ENCODE results near the gene UBR7. TPM values are rescaled to one million over a fixed set of nuclear protein-coding genes. Genes with fewer than 3 reads are reported as not detected.
"Not testable (repeated sequence)": the region's sequence is repeated elsewhere in the genome, so short reads cannot be mapped to it uniquely, and the experiment has no call there.

Gene UBR7
- polyA plus RNA-seq (2013, experiment 1 of 2): 23.3 TPM
- 24.0 TPM for polyA plus RNA-seq (2013, experiment 2 of 2)

GRCh38 chr14:93206793-93207467 lies at the start of gene UBR7, which contains the start of gene GON7:
TSS of gene UBR7 (plus strand) at chr14:93207256. CDS start at chr14:93207292, 36 bp downstream.
TSS of gene GON7 (minus strand) at chr14:93207065. CDS start at chr14:93207037, 28 bp downstream.
- no peak within 1 kb of the TSS for H2BK5ac ChIP-seq (ENCODE audit: low read length)
- no peak within 1 kb of the TSS for H3K4ac ChIP-seq (ENCODE audit: low read depth, low read length)
- H3K79me2 ChIP-seq (ENCODE audit: control insufficient read depth, insufficient read depth, low read length): peaks cover 5% of the 10 kb centered on the region
- H3K23ac ChIP-seq (ENCODE audit: low read length): peak within 1 kb of the TSS; percentile 9
- no peak within 1 kb of the TSS for H2BK120ac ChIP-seq (ENCODE audit: low read depth, low read length)
- H3K27me3 ChIP-seq (ENCODE audit: insufficient read depth, low read length, poor library complexity): no peaks in the 10 kb centered on the region
- peak within 1 kb of the TSS; percentile 90 for H3K9ac ChIP-seq (ENCODE audit: low read length)
- no CpG with 5 or more reads among the region's 65 CpGs for WGBS (ENCODE audit: extremely low coverage, insufficient coverage, low lambda C conversion rate)
- peak within 1 kb of the TSS; percentile 91 for H3K4me3 ChIP-seq (ENCODE audit: low read length)
- H2BK15ac ChIP-seq (replicated peaks; ENCODE audit: low read depth): no peak within 1 kb of the TSS
- no peaks in the 10 kb centered on the region for H3K4me1 ChIP-seq (ENCODE audit: control insufficient read depth, low read depth, low read length)
- peak; percentile 99 for DNase-seq
- peak within 1 kb of the TSS; percentile 68 for H3K27ac ChIP-seq (ENCODE audit: low read depth, low read length)
- no peaks in the 10 kb centered on the region for H3K36me3 ChIP-seq (ENCODE audit: control insufficient read depth, insufficient read depth, low read length)
- no peak within 1 kb of the TSS for H2AK5ac ChIP-seq (ENCODE audit: low read length)
- H4K8ac ChIP-seq (ENCODE audit: low read depth, low read length): no peak within 1 kb of the TSS
- H3K18ac ChIP-seq (ENCODE audit: low read length): peak within 1 kb of the TSS; percentile 56
- peak within 1 kb of the TSS; percentile 97 for H3K56ac ChIP-seq (ENCODE audit: low read length)
- no peak within 1 kb of the TSS for H4K5ac ChIP-seq (ENCODE audit: low read length)
- H3K79me1 ChIP-seq (ENCODE audit: low read length): peaks cover 6% of the 10 kb centered on the region
- peak within 1 kb of the TSS; percentile 60 for H3K4me2 ChIP-seq (ENCODE audit: low read length)

- H4K8ac ChIP-seq (ENCODE audit: low read depth, low read length); DNase-seq; H3K4me2 ChIP-seq (ENCODE audit: low read length); H3K79me1 ChIP-seq (ENCODE audit: low read length); H3K56ac ChIP-seq (ENCODE audit: low read length); H3K23ac ChIP-seq (ENCODE audit: low read length); H2BK120ac ChIP-seq (ENCODE audit: low read depth, low read length); H3K27ac ChIP-seq (ENCODE audit: low read depth, low read length); H3K27me3 ChIP-seq (ENCODE audit: insufficient read depth, low read length, poor library complexity); H3K9ac ChIP-seq (ENCODE audit: low read length); H3K79me2 ChIP-seq (ENCODE audit: control insufficient read depth, insufficient read depth, low read length); H4K5ac ChIP-seq (ENCODE audit: low read length); H2BK5ac ChIP-seq (ENCODE audit: low read length); H3K4me1 ChIP-seq (ENCODE audit: control insufficient read depth, low read depth, low read length); H3K4me3 ChIP-seq (ENCODE audit: low read length); H2BK15ac ChIP-seq (replicated peaks; ENCODE audit: low read depth); H3K18ac ChIP-seq (ENCODE audit: low read length); H3K4ac ChIP-seq (ENCODE audit: low read depth, low read length); H2AK5ac ChIP-seq (ENCODE audit: low read length); H3K36me3 ChIP-seq (ENCODE audit: control insufficient read depth, insufficient read depth, low read length): not testable (repeated sequence)
- WGBS (ENCODE audit: extremely low coverage, insufficient coverage, low lambda C conversion rate): no CpG with 5 or more reads among the region's 7 CpGs
Measured at GRCh38 chr14:93158349-93158748, 48.7 kb upstream of the UBR7 start.

GRCh38 chr14:93159625-93160352 lies 47.3 kb upstream of the UBR7 start:
- H3K4me3 ChIP-seq (ENCODE audit: low read length); DNase-seq; H3K4me1 ChIP-seq (ENCODE audit: control insufficient read depth, low read depth, low read length); H3K79me1 ChIP-seq (ENCODE audit: low read length); H3K23ac ChIP-seq (ENCODE audit: low read length); H2BK5ac ChIP-seq (ENCODE audit: low read length); H2AK5ac ChIP-seq (ENCODE audit: low read length); H3K18ac ChIP-seq (ENCODE audit: low read length); H3K4ac ChIP-seq (ENCODE audit: low read depth, low read length); H3K9ac ChIP-seq (ENCODE audit: low read length); H3K56ac ChIP-seq (ENCODE audit: low read length); H3K27ac ChIP-seq (ENCODE audit: low read depth, low read length); H4K8ac ChIP-seq (ENCODE audit: low read depth, low read length); H4K5ac ChIP-seq (ENCODE audit: low read length); H3K79me2 ChIP-seq (ENCODE audit: control insufficient read depth, insufficient read depth, low read length); H2BK15ac ChIP-seq (replicated peaks; ENCODE audit: low read depth); H2BK120ac ChIP-seq (ENCODE audit: low read depth, low read length); H3K27me3 ChIP-seq (ENCODE audit: insufficient read depth, low read length, poor library complexity); H3K4me2 ChIP-seq (ENCODE audit: low read length); H3K36me3 ChIP-seq (ENCODE audit: control insufficient read depth, insufficient read depth, low read length): not testable (repeated sequence)
- no CpG with 5 or more reads among the region's 5 CpGs for WGBS (ENCODE audit: extremely low coverage, insufficient coverage, low lambda C conversion rate)

GRCh38 chr14:93160353-93160801 lies 46.7 kb upstream of the UBR7 start:
- H3K79me1 ChIP-seq (ENCODE audit: low read length): no peaks in the 10 kb centered on the region
- no peak overlapping the region for H2AK5ac ChIP-seq (ENCODE audit: low read length)
- H3K27ac ChIP-seq (ENCODE audit: low read depth, low read length): no peak overlapping the region
- H3K4me1 ChIP-seq (ENCODE audit: control insufficient read depth, low read depth, low read length): no peaks in the 10 kb centered on the region
- H2BK5ac ChIP-seq (ENCODE audit: low read length): no peak overlapping the region
- no peak overlapping the region for H3K4ac ChIP-seq (ENCODE audit: low read depth, low read length)
- H3K79me2 ChIP-seq (ENCODE audit: control insufficient read depth, insufficient read depth, low read length): no peaks in the 10 kb centered on the region
- H3K56ac ChIP-seq (ENCODE audit: low read length): no peak overlapping the region
- H3K4me3 ChIP-seq (ENCODE audit: low read length): no peak overlapping the region
- no CpG with 5 or more reads among the region's 4 CpGs for WGBS (ENCODE audit: extremely low coverage, insufficient coverage, low lambda C conversion rate)
- H3K9ac ChIP-seq (ENCODE audit: low read length): no peak overlapping the region
- no peak overlapping the region for H4K8ac ChIP-seq (ENCODE audit: low read depth, low read length)
- H2BK120ac ChIP-seq (ENCODE audit: low read depth, low read length): no peak overlapping the region
- no peak overlapping the region for H4K5ac ChIP-seq (ENCODE audit: low read length)
- H3K4me2 ChIP-seq (ENCODE audit: low read length): no peak overlapping the region
- no peaks in the 10 kb centered on the region for H3K27me3 ChIP-seq (ENCODE audit: insufficient read depth, low read length, poor library complexity)
- DNase-seq: peak; percentile 66
- no peak overlapping the region for H3K23ac ChIP-seq (ENCODE audit: low read length)
- no peaks in the 10 kb centered on the region for H3K36me3 ChIP-seq (ENCODE audit: control insufficient read depth, insufficient read depth, low read length)
- H3K18ac ChIP-seq (ENCODE audit: low read length): no peak overlapping the region
- no peak overlapping the region for H2BK15ac ChIP-seq (replicated peaks; ENCODE audit: low read depth)

GRCh38 chr14:93161411-93161940 lies 45.6 kb upstream of the UBR7 start:
- no peak overlapping the region for H3K56ac ChIP-seq (ENCODE audit: low read length)
- no peak for DNase-seq
- H3K18ac ChIP-seq (ENCODE audit: low read length): no peak overlapping the region
- no peaks in the 10 kb centered on the region for H3K79me2 ChIP-seq (ENCODE audit: control insufficient read depth, insufficient read depth, low read length)
- no peak overlapping the region for H3K27ac ChIP-seq (ENCODE audit: low read depth, low read length)
- no peak overlapping the region for H2BK15ac ChIP-seq (replicated peaks; ENCODE audit: low read depth)
- H3K4ac ChIP-seq (ENCODE audit: low read depth, low read length): no peak overlapping the region
- H4K8ac ChIP-seq (ENCODE audit: low read depth, low read length): no peak overlapping the region
- no peak overlapping the region for H2AK5ac ChIP-seq (ENCODE audit: low read length)
- H2BK5ac ChIP-seq (ENCODE audit: low read length): no peak overlapping the region
- no peak overlapping the region for H3K23ac ChIP-seq (ENCODE audit: low read length)
- H3K4me1 ChIP-seq (ENCODE audit: control insufficient read depth, low read depth, low read length): no peaks in the 10 kb centered on the region
- H4K5ac ChIP-seq (ENCODE audit: low read length): no peak overlapping the region
- no peak overlapping the region for H3K9ac ChIP-seq (ENCODE audit: low read length)
- no peak overlapping the region for H2BK120ac ChIP-seq (ENCODE audit: low read depth, low read length)
- no peaks in the 10 kb centered on the region for H3K79me1 ChIP-seq (ENCODE audit: low read length)
- no peak overlapping the region for H3K4me2 ChIP-seq (ENCODE audit: low read length)
- no peak overlapping the region for H3K4me3 ChIP-seq (ENCODE audit: low read length)
- H3K27me3 ChIP-seq (ENCODE audit: insufficient read depth, low read length, poor library complexity): no peaks in the 10 kb centered on the region
- no CpG with 5 or more reads among the region's 4 CpGs for WGBS (ENCODE audit: extremely low coverage, insufficient coverage, low lambda C conversion rate)
- H3K36me3 ChIP-seq (ENCODE audit: control insufficient read depth, insufficient read depth, low read length): no peaks in the 10 kb centered on the region
